H9 (cell line): ENCODE results near the gene PRR3. TPM values are rescaled to one million over a fixed set of nuclear protein-coding genes. Genes with fewer than 3 reads are reported as not detected.

Experiments used
- DNase-seq: peaks from one replicate; pipeline ENCODE4 v3.0.0-alpha.2; 2017
- H2AFZ ChIP-seq: one replicate; pipeline ENCODE4 v1.6.1; 2013; ENCODE audit warnings: mild to moderate bottlenecking, low read length, control low read depth, moderate library complexity
- H2AK5ac ChIP-seq: 2 replicates; pipeline ENCODE4 v1.6.1; 2013; ENCODE audit warnings: low read length, control low read depth, mixed read lengths; ENCODE audit not compliant: insufficient read length
- H2BK120ac ChIP-seq: one replicate; pipeline ENCODE4 v1.6.1; 2013; ENCODE audit warnings: low read depth, mild to moderate bottlenecking, low read length, control low read depth, inconsistent platforms; ENCODE audit not compliant: poor library complexity, severe bottlenecking
- H2BK12ac ChIP-seq: 2 replicates; pipeline ENCODE4 v1.6.1; 2013; ENCODE audit warnings: low read length, control low read depth, mixed read lengths, low read depth; ENCODE audit not compliant: insufficient read length
- H2BK15ac ChIP-seq: 2 replicates; pipeline ENCODE4 v1.6.1; 2013; ENCODE audit warnings: low read depth, low read length, control low read depth
- H2BK20ac ChIP-seq: one replicate; pipeline ENCODE4 v1.6.1; 2013; ENCODE audit warnings: low read depth, mild to moderate bottlenecking, low read length, control low read depth, inconsistent platforms; ENCODE audit not compliant: poor library complexity, severe bottlenecking
- H2BK5ac ChIP-seq: 2 replicates; pipeline ENCODE4 v1.6.1; 2013; ENCODE audit warnings: low read length, control low read depth, mixed read lengths; ENCODE audit not compliant: insufficient read length
- H3K14ac ChIP-seq: 2 replicates; pipeline ENCODE4 v1.6.1; 2013; ENCODE audit warnings: low read length, control low read depth; ENCODE audit not compliant: insufficient read depth
- H3K18ac ChIP-seq: 2 replicates; pipeline ENCODE4 v1.6.1; 2013; ENCODE audit warnings: low read depth, mild to moderate bottlenecking, mixed read lengths, low read length, control low read depth; ENCODE audit not compliant: insufficient read length
- H3K23ac ChIP-seq: 2 replicates; pipeline ENCODE4 v1.6.1; 2013; ENCODE audit warnings: low read length, control low read depth, mixed read lengths, low read depth; ENCODE audit not compliant: insufficient read length
- H3K23me2 ChIP-seq: 2 replicates; pipeline ENCODE4 v1.6.1; 2013; ENCODE audit warnings: low read depth, mild to moderate bottlenecking, mixed read lengths, low read length, control low read depth; ENCODE audit not compliant: insufficient read length, poor library complexity, severe bottlenecking
- H3K27ac ChIP-seq: 2 replicates; pipeline ENCODE4 v1.5.1; 2013; ENCODE audit warnings: low read length, control low read depth, mixed read lengths, low read depth; ENCODE audit not compliant: insufficient read length
- H3K27me3 ChIP-seq: 2 replicates; pipeline ENCODE4 v1.6.1; 2013; ENCODE audit warnings: low read length, control low read depth, inconsistent platforms; ENCODE audit not compliant: insufficient read depth
- H3K4ac ChIP-seq: 2 replicates; pipeline ENCODE4 v1.6.1; 2013; ENCODE audit warnings: low read depth, mild to moderate bottlenecking, control low read depth, inconsistent platforms, low read length, moderate library complexity
- H3K4me1 ChIP-seq: 2 replicates; pipeline ENCODE4 v1.6.1; 2013; ENCODE audit warnings: low read length, control low read depth, inconsistent platforms; ENCODE audit not compliant: insufficient read depth
- H3K4me2 ChIP-seq: 2 replicates; pipeline ENCODE4 v1.6.1; 2013; ENCODE audit warnings: low read length, control low read depth, mixed read lengths; ENCODE audit not compliant: insufficient read length, insufficient read depth
- H3K56ac ChIP-seq: 2 replicates; pipeline ENCODE4 v1.6.1; 2013; ENCODE audit warnings: low read depth, mild to moderate bottlenecking, mixed read lengths, low read length, control low read depth; ENCODE audit not compliant: insufficient read length
- H3K79me1 ChIP-seq: 2 replicates; pipeline ENCODE4 v1.6.1; 2013; ENCODE audit warnings: low read depth, mild to moderate bottlenecking, moderate library complexity, low read length, control low read depth, inconsistent platforms; ENCODE audit not compliant: insufficient read depth, poor library complexity, severe bottlenecking
- H3K79me2 ChIP-seq: 2 replicates; pipeline ENCODE4 v1.6.1; 2013; ENCODE audit warnings: low read length, control low read depth, inconsistent platforms; ENCODE audit not compliant: insufficient read depth
- H3K9ac ChIP-seq: 2 replicates; pipeline ENCODE4 v1.6.1; 2013; ENCODE audit warnings: low read length, control low read depth, mixed read lengths; ENCODE audit not compliant: insufficient read length; ENCODE audit errors: extremely low read depth
- H3K9me3 ChIP-seq: one replicate; pipeline ENCODE4 v1.6.1; 2013; ENCODE audit warnings: low read depth, low read length, inconsistent platforms; ENCODE audit not compliant: control insufficient read depth
- H3T11ph ChIP-seq: one replicate; pipeline ENCODE4 v1.6.1; 2013; ENCODE audit warnings: mild to moderate bottlenecking, low read length, control low read depth, inconsistent platforms
- H4K20me1 ChIP-seq: one replicate; pipeline ENCODE4 v1.6.1; 2013; ENCODE audit not compliant: control insufficient read depth, insufficient read length, insufficient read depth
- H4K5ac ChIP-seq: 2 replicates; pipeline ENCODE4 v1.6.1; 2013; ENCODE audit warnings: low read depth, mild to moderate bottlenecking, mixed read lengths, low read length, control low read depth; ENCODE audit not compliant: insufficient read length
- H4K8ac ChIP-seq: replicated peaks from 2 replicates; pipeline ENCODE4 v1.6.1; 2013; ENCODE audit warnings: low read length, control low read depth, mixed read lengths, low read depth; ENCODE audit not compliant: insufficient read length
- H4K91ac ChIP-seq: 2 replicates; pipeline ENCODE4 v1.6.1; 2013; ENCODE audit warnings: low read depth, mild to moderate bottlenecking, moderate library complexity, mixed read lengths, low read length, control low read depth; ENCODE audit not compliant: insufficient read length
- H3K27ac Mint-ChIP-seq, 3 experiments: 2 replicates in 2 of 3; 3 replicates in 1 of 3; pipeline ENCODE4 v1.8.0; 2020 to 2021; ENCODE audit warnings: mixed read lengths in 3 of 3, mild to moderate bottlenecking in 1 of 3, moderate library complexity in 1 of 3
- H3K27me3 Mint-ChIP-seq: 2 replicates; pipeline ENCODE4 v1.8.0; 2021; ENCODE audit warnings: low read depth, mild to moderate bottlenecking, moderate library complexity, mixed read lengths
- H3K36me3 Mint-ChIP-seq, 3 experiments: 2 replicates in 2 of 3; 3 replicates in 1 of 3; pipeline ENCODE4 v1.8.0; 2020 to 2021; ENCODE audit warnings: low read depth in 3 of 3, mixed read lengths in 3 of 3; ENCODE audit not compliant: insufficient read depth in 1 of 3
- H3K4me1 Mint-ChIP-seq, 2 experiments: 2 replicates each; pipeline ENCODE4 v1.8.0; 2020; ENCODE audit warnings: mixed read lengths in 2 of 2
- H3K4me3 Mint-ChIP-seq, 2 experiments: 2 replicates in 1 of 2; 3 replicates in 1 of 2; pipeline ENCODE4 v1.8.0; 2020 to 2021; ENCODE audit warnings: mild to moderate bottlenecking in 2 of 2, mixed read lengths in 2 of 2, moderate library complexity in 1 of 2
- H3K9me3 Mint-ChIP-seq, 2 experiments: 2 replicates in 1 of 2; 3 replicates in 1 of 2; pipeline ENCODE4 v1.8.0; 2020; ENCODE audit warnings: mild to moderate bottlenecking in 2 of 2, mixed read lengths in 2 of 2, moderate library complexity in 1 of 2
- CTCF ChIP-seq: fragments of 200-600 bp; sonication (generic); conservative IDR thresholded peaks from 3 replicates; pipeline ENCODE4 v1.8.0; 2021; ENCODE audit warnings: antibody characterized with exemption, mild to moderate bottlenecking
- WGBS: extraction: QIAGEN DNeasy Blood & Tissue Kit; methylation state at CpG from one replicate; pipeline ENCODE4 v1.1.7; 2013; ENCODE audit warnings: missing lambda C conversion rate, low lambda C conversion rate, mixed read lengths; ENCODE audit not compliant: insufficient read length; ENCODE audit errors: extremely low coverage; 5-methylcytosine and 5-hydroxymethylcytosine counted together
- total RNA-seq: library from RNA; stranded (reverse); gene quantifications from 2 replicates; pipeline ENCODE4 v1.2.1, GENCODE V29; 2021

The PRR3 gene
- total RNA-seq, 1 experiment from 2014 or later: 17.0 TPM

GRCh38 chr6:30591008-30591407 is 33.9 kb downstream of the PRR3 start:
- no peak for TF ChIP-seq CTCF
- Histone ChIP-seq H3K79me2 (no peaks in the 10 kb centered on the region; the same call in 1 of the 2 replicates), H3K4me1 (no peaks in the 10 kb centered on the region), H2BK15ac (no peak overlapping the region), H4K91ac (no peak overlapping the region), H2AFZ (no peak overlapping the region), H2BK5ac (no peak overlapping the region), H3K27ac (no peak overlapping the region), H3T11ph (no peak overlapping the region), H2BK20ac (no peak overlapping the region), H2BK120ac (no peak overlapping the region), H3K23me2 (no peaks in the 10 kb centered on the region), H3K56ac (no peak overlapping the region), H3K23ac (no peak overlapping the region), H2BK12ac (no peak overlapping the region), H3K4ac (no peak overlapping the region), H3K4me2 (no peak overlapping the region), H4K20me1 (no peaks in the 10 kb centered on the region), H3K9me3 (no peaks in the 10 kb centered on the region), H3K27me3 (no peaks in the 10 kb centered on the region), H2AK5ac (no peak overlapping the region), H3K79me1 (peaks cover 5% of the 10 kb centered on the region), H3K14ac (no peak overlapping the region), H3K9ac (no peak overlapping the region), H4K5ac (no peak overlapping the region), H4K8ac (no peak overlapping the region), H3K18ac (no peak overlapping the region)
- H3K27ac Mint-ChIP-seq: peak overlapping the region in 1 of 3 experiments; percentile 44; a peak in 2 of 7 replicates
- H3K4me1 Mint-ChIP-seq: no peaks in the 10 kb centered on the region
- no CpG with 5 or more reads among the region's 1 CpG for WGBS
- H3K27me3 Mint-ChIP-seq: no peaks in the 10 kb centered on the region
- no peaks in the 10 kb centered on the region for H3K9me3 Mint-ChIP-seq
- no peak for DNase-seq
- peaks cover 53 to 89% (median 76%) of the 10 kb centered on the region in 3 experiments; a peak in 6 of 7 replicates for H3K36me3 Mint-ChIP-seq
- H3K4me3 Mint-ChIP-seq: no peak overlapping the region
